Measurements from ENCODE around the gene GHRHR.

GHRHR gene

DNA sequence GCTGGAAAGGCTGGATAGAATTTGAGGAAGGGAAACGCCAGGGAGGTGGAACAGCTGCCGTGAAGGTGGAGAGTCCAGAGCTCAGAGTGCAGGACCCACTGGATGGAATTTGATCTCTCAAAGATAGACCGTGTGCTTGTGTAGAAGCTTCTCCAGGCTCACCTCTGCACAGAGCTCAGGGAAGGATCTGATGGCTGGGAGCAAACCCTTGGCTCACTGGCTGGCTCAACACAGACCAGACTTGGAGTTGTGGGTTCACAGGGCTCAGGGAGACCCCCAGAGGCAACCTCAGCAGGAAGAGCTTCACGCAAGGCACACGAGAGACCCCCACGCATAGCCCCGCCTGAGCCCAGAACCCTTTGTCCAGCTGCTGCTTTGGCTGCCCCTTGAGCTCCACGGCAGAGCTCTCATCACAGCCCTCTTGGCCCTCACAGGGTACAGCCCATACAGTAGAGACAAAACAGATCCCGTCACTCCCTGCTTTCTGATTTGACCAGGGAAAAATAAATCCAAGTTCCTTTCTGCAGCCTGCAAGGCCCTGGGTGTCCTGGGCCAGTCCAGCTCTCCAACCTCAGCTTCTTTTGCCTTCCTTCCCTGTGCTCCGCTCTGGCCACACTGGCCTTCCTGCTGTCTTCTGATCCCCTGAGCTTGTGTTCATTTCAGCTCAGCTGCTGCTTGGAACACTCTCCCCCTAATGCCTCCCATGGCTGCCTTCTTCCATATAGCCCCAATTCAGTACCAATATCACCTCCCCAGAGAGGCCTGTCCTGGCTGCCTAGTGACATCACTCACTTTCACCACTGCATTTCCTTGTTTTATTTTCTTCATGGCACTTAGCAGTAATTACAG lies 26.3 kb downstream of the GHRHR start:
- H3K9me3 ChIP-seq = no peaks in the 10 kb centered on the region
- no peaks in the 10 kb centered on the region for H3K4me1 ChIP-seq
- TF ChIP-seq, protein P1, sequence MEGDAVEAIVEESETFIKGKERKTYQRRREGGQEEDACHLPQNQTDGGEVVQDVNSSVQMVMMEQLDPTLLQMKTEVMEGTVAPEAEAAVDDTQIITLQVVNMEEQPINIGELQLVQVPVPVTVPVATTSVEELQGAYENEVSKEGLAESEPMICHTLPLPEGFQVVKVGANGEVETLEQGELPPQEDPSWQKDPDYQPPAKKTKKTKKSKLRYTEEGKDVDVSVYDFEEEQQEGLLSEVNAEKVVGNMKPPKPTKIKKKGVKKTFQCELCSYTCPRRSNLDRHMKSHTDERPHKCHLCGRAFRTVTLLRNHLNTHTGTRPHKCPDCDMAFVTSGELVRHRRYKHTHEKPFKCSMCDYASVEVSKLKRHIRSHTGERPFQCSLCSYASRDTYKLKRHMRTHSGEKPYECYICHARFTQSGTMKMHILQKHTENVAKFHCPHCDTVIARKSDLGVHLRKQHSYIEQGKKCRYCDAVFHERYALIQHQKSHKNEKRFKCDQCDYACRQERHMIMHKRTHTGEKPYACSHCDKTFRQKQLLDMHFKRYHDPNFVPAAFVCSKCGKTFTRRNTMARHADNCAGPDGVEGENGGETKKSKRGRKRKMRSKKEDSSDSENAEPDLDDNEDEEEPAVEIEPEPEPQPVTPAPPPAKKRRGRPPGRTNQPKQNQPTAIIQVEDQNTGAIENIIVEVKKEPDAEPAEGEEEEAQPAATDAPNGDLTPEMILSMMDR (IDR thresholded peaks at IDR 0.05; ENCODE audit: low read depth, low read length) = no peak
- no peaks in the 10 kb centered on the region for H3K36me3 ChIP-seq
- H3K4me3 ChIP-seq (ENCODE audit: low read depth, low read length) = no peak overlapping the region
- H3K27me3 ChIP-seq = no peaks in the 10 kb centered on the region
- DNase-seq = no peak

DNA sequence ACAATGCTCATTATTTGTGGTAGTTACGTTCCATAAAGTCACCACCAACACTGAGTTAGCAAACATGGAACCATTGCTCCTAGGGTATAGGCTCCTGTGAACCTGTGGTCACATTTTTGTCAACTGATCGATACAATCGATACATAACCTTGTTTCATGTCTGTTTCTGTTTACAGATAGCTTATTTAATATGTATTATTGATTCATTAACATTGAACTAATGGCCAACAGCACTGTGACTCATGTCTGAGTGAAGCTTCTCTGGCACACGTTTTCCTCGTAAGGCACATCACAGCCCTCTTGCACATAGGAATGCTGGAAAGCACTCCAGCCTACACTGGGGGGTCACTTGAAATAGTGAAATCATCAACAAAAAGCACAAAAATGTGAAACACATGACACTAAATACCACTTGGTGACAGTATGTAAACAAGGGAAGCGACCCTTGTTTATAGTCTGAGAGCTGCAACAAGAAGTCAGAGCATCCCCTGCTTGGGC lies 27.0 kb downstream of the GHRHR start:
- no peak overlapping the region for H3K4me3 ChIP-seq (ENCODE audit: low read depth, low read length)
- no peaks in the 10 kb centered on the region for H3K9me3 ChIP-seq
- TF ChIP-seq, protein P1 (IDR thresholded peaks at IDR 0.05; ENCODE audit: low read depth, low read length) = no peak
- no peaks in the 10 kb centered on the region for H3K4me1 ChIP-seq
- no peaks in the 10 kb centered on the region for H3K36me3 ChIP-seq
- H3K27me3 ChIP-seq = no peaks in the 10 kb centered on the region
- DNase-seq = no peak

DNA sequence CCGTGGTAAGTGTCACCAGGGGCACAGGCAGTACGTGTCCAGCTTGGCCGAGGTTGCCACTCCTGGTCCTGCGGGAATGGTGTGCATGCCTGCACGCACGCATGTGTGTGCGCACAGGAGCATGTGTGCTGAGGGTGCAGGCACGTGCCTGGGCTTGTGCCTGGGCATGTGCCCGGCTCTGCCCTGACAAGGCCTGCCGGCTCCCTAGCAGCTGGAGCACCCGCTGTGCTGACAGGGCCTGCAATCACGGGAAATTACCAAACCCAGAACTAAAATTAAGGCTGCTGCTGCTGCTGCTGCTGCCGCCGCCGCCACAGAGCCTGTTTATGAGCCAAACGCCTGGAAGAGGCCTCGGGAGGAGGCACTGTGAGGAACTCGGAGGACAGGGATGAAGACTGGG lies 28.7 kb downstream of the GHRHR start:
- H3K4me3 ChIP-seq (ENCODE audit: low read depth, low read length) = no peak overlapping the region
- H3K27me3 ChIP-seq = no peaks in the 10 kb centered on the region
- H3K4me1 ChIP-seq = no peaks in the 10 kb centered on the region
- H3K9me3 ChIP-seq = no peaks in the 10 kb centered on the region
- TF ChIP-seq, protein P1 (IDR thresholded peaks at IDR 0.05; ENCODE audit: low read depth, low read length) = no peak
- no peaks in the 10 kb centered on the region for H3K36me3 ChIP-seq
- DNase-seq = no peak

DNA sequence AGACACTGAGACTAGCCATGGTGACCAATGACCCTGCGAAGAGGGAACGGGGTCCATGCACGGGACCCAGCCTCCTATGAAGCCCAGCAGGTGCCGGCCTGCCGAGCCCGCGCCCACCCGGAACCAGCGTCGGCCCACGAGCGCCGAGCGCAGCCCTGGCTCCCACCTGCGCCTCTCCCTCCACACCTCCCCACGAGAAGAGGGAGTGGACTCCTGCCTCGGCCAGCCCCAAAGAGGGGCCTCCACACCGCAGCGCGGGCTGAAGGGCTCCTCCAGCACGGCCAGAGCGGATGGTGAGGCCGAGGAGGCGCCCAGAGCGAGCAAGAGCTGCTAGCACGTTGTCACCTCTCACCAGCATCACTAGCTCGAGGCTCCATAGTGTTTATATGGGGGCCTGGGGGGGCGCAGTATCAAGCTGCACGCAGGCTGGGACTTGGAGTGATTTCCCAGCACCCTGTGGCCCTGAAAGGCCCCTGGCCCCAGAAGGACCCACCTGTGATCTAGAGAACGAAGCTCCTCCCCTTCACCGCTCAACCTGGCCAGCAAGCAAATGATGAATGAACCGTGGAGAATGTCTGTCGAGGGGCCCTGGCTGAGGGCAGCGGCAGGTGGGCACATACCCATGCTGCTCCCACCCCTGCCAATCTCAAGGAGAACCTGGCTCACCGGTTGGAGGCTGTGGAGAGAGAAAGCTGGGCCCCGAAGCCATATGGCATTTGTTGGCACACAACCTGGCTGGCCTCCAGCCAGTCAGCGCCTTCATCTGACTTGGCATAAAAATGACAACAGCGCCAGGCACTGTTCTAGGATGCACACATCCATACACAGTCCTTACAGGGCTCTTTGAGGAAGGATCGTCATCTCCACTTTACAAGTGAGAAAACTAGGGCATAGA lies 30.7 kb downstream of the GHRHR start:
- H3K9me3 ChIP-seq = no peaks in the 10 kb centered on the region
- TF ChIP-seq, protein P1 (IDR thresholded peaks at IDR 0.05; ENCODE audit: low read depth, low read length) = no peak
- no peaks in the 10 kb centered on the region for H3K4me1 ChIP-seq
- no peak for DNase-seq
- no peak overlapping the region for H3K4me3 ChIP-seq (ENCODE audit: low read depth, low read length)
- H3K27me3 ChIP-seq = no peaks in the 10 kb centered on the region
- H3K36me3 ChIP-seq = no peaks in the 10 kb centered on the region

DNA sequence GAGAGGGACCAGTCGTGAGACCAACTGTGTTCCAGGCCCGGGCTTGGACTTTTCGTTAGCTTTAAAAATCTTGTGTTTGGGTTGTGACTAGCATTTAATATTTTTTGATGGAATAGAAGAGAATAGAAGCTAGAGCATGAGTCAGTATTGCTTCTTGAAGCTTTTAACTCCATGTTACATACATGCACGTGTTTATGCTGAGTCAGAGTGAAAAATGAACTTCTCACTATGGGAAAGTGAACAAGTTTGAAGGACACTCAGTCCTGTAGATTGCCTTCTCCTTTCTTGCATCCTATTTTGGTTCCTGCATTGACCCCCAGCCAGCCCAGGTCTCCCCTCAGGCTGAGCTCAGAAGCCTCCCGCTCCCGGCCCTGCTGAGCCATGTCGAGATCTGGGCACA lies 31.8 kb downstream of the GHRHR start:
- Histone ChIP-seq H3K4me1 (no peaks in the 10 kb centered on the region), H3K36me3 (no peaks in the 10 kb centered on the region), H3K4me3 (ENCODE audit: low read depth, low read length) (no peak overlapping the region), H3K9me3 (no peaks in the 10 kb centered on the region), H3K27me3 (no peaks in the 10 kb centered on the region)
- TF ChIP-seq, protein P1 (IDR thresholded peaks at IDR 0.05; ENCODE audit: low read depth, low read length) = no peak
- no peak for DNase-seq
